ENCODE measurements around the gene MROH2B. TPM values are rescaled to one million over a fixed set of nuclear protein-coding genes. Genes with fewer than 3 reads are reported as not detected.

MROH2B gene
- total RNA-seq, 1 donor from 2014 or later: not detected

GRCh38 chr5:40983781-40984180, 87.4 kb downstream of the MROH2B start:
- H3F3A ChIP-seq (ENCODE audit: low read depth): no peaks in the 10 kb centered on the region
- no peaks in the 10 kb centered on the region for H3K27me3 ChIP-seq
- H3K4me2 ChIP-seq: no peak overlapping the region
- no peaks in the 10 kb centered on the region for H3K4me1 ChIP-seq
- H4K20me1 ChIP-seq (ENCODE audit: low read depth): no peaks in the 10 kb centered on the region
- no peak overlapping the region for H3K27ac ChIP-seq
- TF ChIP-seq EZH2phosphoT487 (IDR thresholded peaks at IDR 0.05) (no peak), CTCF (IDR thresholded peaks at IDR 0.05) (no peak), EZH2 (IDR thresholded peaks at IDR 0.05) (no peak)
- no peaks in the 10 kb centered on the region for H3K9me3 Mint-ChIP-seq
- no peaks in the 10 kb centered on the region for H3K79me2 ChIP-seq (ENCODE audit: low read depth)
- H3K36me3 ChIP-seq: no peaks in the 10 kb centered on the region
- H3K9ac ChIP-seq: no peak overlapping the region
- H3K4me3 Mint-ChIP-seq: no peak overlapping the region
- no peak overlapping the region for H3K4me3 ChIP-seq
- no peaks in the 10 kb centered on the region for H3K9me3 ChIP-seq (ENCODE audit: low read depth)
- no peak overlapping the region for H2AFZ ChIP-seq (replicated peaks)
- no peak for DNase-seq (ENCODE audit: low spot score)
- H3K36me3 Mint-ChIP-seq: no peaks in the 10 kb centered on the region
- peaks cover 4% of the 10 kb centered on the region for H3K4me1 Mint-ChIP-seq
- no peaks in the 10 kb centered on the region for H3K27me3 Mint-ChIP-seq (ENCODE audit: insufficient read depth, low read depth)
- H3K27ac Mint-ChIP-seq: no peak overlapping the region

GRCh38 chr5:40981420-40981819, 89.7 kb downstream of the MROH2B start:
- no peak for DNase-seq (ENCODE audit: low spot score)
- no peaks in the 10 kb centered on the region for H3K79me2 ChIP-seq (ENCODE audit: low read depth)
- no peak overlapping the region for H3K27ac Mint-ChIP-seq
- H3K4me1 ChIP-seq: peaks cover 3% of the 10 kb centered on the region
- no peaks in the 10 kb centered on the region for H3K9me3 Mint-ChIP-seq
- no peaks in the 10 kb centered on the region for H3K36me3 Mint-ChIP-seq
- peaks cover 9% of the 10 kb centered on the region for H3K4me1 Mint-ChIP-seq
- H3K4me2 ChIP-seq: no peak overlapping the region
- no peaks in the 10 kb centered on the region for H3K9me3 ChIP-seq (ENCODE audit: low read depth)
- H4K20me1 ChIP-seq (ENCODE audit: low read depth): no peaks in the 10 kb centered on the region
- no peak overlapping the region for H2AFZ ChIP-seq (replicated peaks)
- no peak for TF ChIP-seq CTCF (IDR thresholded peaks at IDR 0.05)
- TF ChIP-seq EZH2 (IDR thresholded peaks at IDR 0.05): no peak
- no peak for TF ChIP-seq EZH2phosphoT487 (IDR thresholded peaks at IDR 0.05)
- H3K4me3 Mint-ChIP-seq: no peak overlapping the region
- H3K27me3 Mint-ChIP-seq (ENCODE audit: insufficient read depth, low read depth): peaks cover 3% of the 10 kb centered on the region
- no peaks in the 10 kb centered on the region for H3K27me3 ChIP-seq
- H3K27ac ChIP-seq: no peak overlapping the region
- H3K4me3 ChIP-seq: no peak overlapping the region
- no peaks in the 10 kb centered on the region for H3K36me3 ChIP-seq
- no peaks in the 10 kb centered on the region for H3F3A ChIP-seq (ENCODE audit: low read depth)
- H3K9ac ChIP-seq: no peak overlapping the region

GRCh38 chr5:40976836-40977235, 94.3 kb downstream of the MROH2B start:
- peaks cover 5% of the 10 kb centered on the region for H3K4me1 Mint-ChIP-seq
- H4K20me1 ChIP-seq (ENCODE audit: low read depth): no peaks in the 10 kb centered on the region
- H3K4me3 ChIP-seq: no peak overlapping the region
- H3K27me3 Mint-ChIP-seq (ENCODE audit: insufficient read depth, low read depth): peaks cover 5% of the 10 kb centered on the region
- H3K27ac ChIP-seq: no peak overlapping the region
- no peaks in the 10 kb centered on the region for H3K79me2 ChIP-seq (ENCODE audit: low read depth)
- H3K27me3 ChIP-seq: no peaks in the 10 kb centered on the region
- no peak for DNase-seq (ENCODE audit: low spot score)
- H3K9me3 ChIP-seq (ENCODE audit: low read depth): no peaks in the 10 kb centered on the region
- peak overlapping the region; percentile 23 for H2AFZ ChIP-seq (replicated peaks)
- H3K36me3 Mint-ChIP-seq: no peaks in the 10 kb centered on the region
- no peak overlapping the region for H3K4me3 Mint-ChIP-seq
- H3K9ac ChIP-seq: no peak overlapping the region
- no peak overlapping the region for H3K4me2 ChIP-seq
- H3F3A ChIP-seq (ENCODE audit: low read depth): no peaks in the 10 kb centered on the region
- TF ChIP-seq EZH2 (IDR thresholded peaks at IDR 0.05) (no peak), CTCF (IDR thresholded peaks at IDR 0.05) (no peak), EZH2phosphoT487 (IDR thresholded peaks at IDR 0.05) (no peak)
- no peaks in the 10 kb centered on the region for H3K36me3 ChIP-seq
- H3K27ac Mint-ChIP-seq: no peak overlapping the region
- peaks cover 9% of the 10 kb centered on the region for H3K4me1 ChIP-seq
- no peaks in the 10 kb centered on the region for H3K9me3 Mint-ChIP-seq

Measured in neural progenitor cell (in vitro differentiated cells).